HepG2 (cell line): ENCODE results near the gene SLC5A10. TPM values are rescaled to one million over a fixed set of nuclear protein-coding genes. Genes with fewer than 3 reads are reported as not detected.

Experiments used
- ATAC-seq: fragments of 200-7000 bp; cut with Tn5 transposase; 3 replicates; pipeline ENCODE4 v1.9.1; 2020; ENCODE audit warnings: mild to moderate bottlenecking, moderate library complexity
- BruUV-seq: library from RNA; stranded (reverse); fragments of 400-500 nt; replicated peaks from 2 replicates; lab custom pipeline; 2021; lab: Mats Ljungman, UMichigan
- CTCF ChIA-PET: fragments of 300-600 bp; formaldehyde crosslinking; extraction: SDS; loops from one replicate; lab custom pipeline; 2021; ENCODE audit warnings: low total read pairs, inconsistent platforms, low intra/inter-chr PET ratio; lab: Yijun Ruan, JAX
- POLR2A ChIA-PET: fragments of 350-600 bp; sonication (Branson Sonifier 250); formaldehyde crosslinking; loops from one replicate; lab custom pipeline; 2020; ENCODE audit warnings: antibody characterized with exemption, inconsistent platforms; lab: Yijun Ruan, JAX
- DNase-seq: peaks from one replicate; pipeline ENCODE4 v3.0.0-alpha.2; 2015; ENCODE audit warnings: low spot score
- FAIRE-seq: peaks from 3 replicates; lab custom pipeline; 2011; peaks lifted over from hg19 to GRCh38; lab: Jason Lieb, UNC
- H2AFZ ChIP-seq: one replicate; pipeline ENCODE4 v1.6.1; 2011; ENCODE audit warnings: low read length, inconsistent platforms
- H3K27ac ChIP-seq: fragments of 300-600 bp; 3 replicates; pipeline ENCODE4 v1.8.0; 2011; ENCODE audit warnings: mixed run types, mild to moderate bottlenecking, mixed read lengths, low read length, inconsistent platforms; ENCODE audit not compliant: insufficient read depth; ENCODE audit errors: extremely low read length
- H3K27me3 ChIP-seq, 2 experiments: fragments of 200-600 bp in 1 of 2; 2 replicates in 1 of 2; 3 replicates in 1 of 2; pipeline versions ENCODE4 v1.6.0 to v1.8.0; 2011; ENCODE audit warnings: low read length in 2 of 2, mild to moderate bottlenecking in 2 of 2, moderate library complexity in 2 of 2, inconsistent platforms in 1 of 2; ENCODE audit not compliant: insufficient read depth in 2 of 2, control insufficient read depth in 1 of 2
- H3K36me3 ChIP-seq, 2 experiments: fragments of 200-600 bp in 1 of 2; replicated peaks in 1 of 2; 2 replicates in 1 of 2; 3 replicates in 1 of 2; pipeline versions ENCODE4 v1.5.1 to v1.8.0; 2011; ENCODE audit warnings: low read length in 2 of 2, inconsistent platforms in 1 of 2; ENCODE audit not compliant: insufficient read depth in 2 of 2, control insufficient read depth in 1 of 2
- H3K4me1 ChIP-seq: 2 replicates; pipeline ENCODE4 v1.5.1; 2012; ENCODE audit warnings: low read length, inconsistent platforms; ENCODE audit not compliant: insufficient read depth
- H3K4me2 ChIP-seq: 2 replicates; pipeline ENCODE4 v1.6.0; 2011; ENCODE audit warnings: low read depth, low read length, inconsistent platforms
- H3K4me3 ChIP-seq, 3 experiments: fragments of 200-600 bp in 1 of 3; sonication (generic), shearing (Covaris generic) in 1 of 3; replicated peaks in 1 of 3; 2 replicates each; pipeline ENCODE4 v1.5.1; 2011 to 2016; ENCODE audit warnings: low read length in 3 of 3, inconsistent platforms in 2 of 3, low read depth in 2 of 3, mild to moderate bottlenecking in 2 of 3, control low read depth in 1 of 3, mixed read lengths in 1 of 3; ENCODE audit not compliant: insufficient read depth in 1 of 3
- H3K79me2 ChIP-seq: one replicate; pipeline ENCODE4 v1.6.1; 2011; ENCODE audit warnings: low read length, inconsistent platforms; ENCODE audit not compliant: insufficient read depth
- H3K9ac ChIP-seq: 2 replicates; pipeline ENCODE4 v1.6.0; 2011; ENCODE audit warnings: mild to moderate bottlenecking, low read depth, low read length, inconsistent platforms; ENCODE audit not compliant: insufficient read depth
- H3K9me3 ChIP-seq: 2 replicates; pipeline ENCODE4 v1.5.1; 2012; ENCODE audit warnings: mild to moderate bottlenecking, low read length
- H4K20me1 ChIP-seq: 2 replicates; pipeline ENCODE4 v1.6.0; 2011; ENCODE audit warnings: inconsistent platforms, mild to moderate bottlenecking, low read length, moderate library complexity; ENCODE audit not compliant: insufficient read depth
- ATF6 ChIP-seq: sonication (generic); formaldehyde crosslinking; conservative IDR thresholded peaks from 2 replicates; pipeline ENCODE4 v1.4.0; 2020; ENCODE audit warnings: missing genetic modification reagents
- FOXO4 ChIP-seq: sonication (generic); formaldehyde crosslinking; conservative IDR thresholded peaks from 2 replicates; pipeline ENCODE4 v1.8.1; 2023; ENCODE audit warnings: missing genetic modification reagents
- MLLT10 ChIP-seq: sonication (generic); formaldehyde crosslinking; IDR thresholded peaks from 2 replicates; pipeline ENCODE4 v1.4.0; 2020; ENCODE audit warnings: missing genetic modification reagents
- NFIC ChIP-seq: IDR thresholded peaks from 2 replicates; pipeline ENCODE4 v1.6.1; 2012; ENCODE audit warnings: mild to moderate bottlenecking, low read length, inconsistent platforms
- SP4 ChIP-seq: sonication (generic); formaldehyde crosslinking; IDR thresholded peaks from 2 replicates; pipeline ENCODE4 v1.8.1; 2023; ENCODE audit warnings: mild to moderate bottlenecking, missing genetic modification reagents
- STAT5B ChIP-seq: sonication (generic); formaldehyde crosslinking; IDR thresholded peaks from 2 replicates; pipeline ENCODE4 v1.4.0; 2020; ENCODE audit warnings: missing genetic modification reagents
- YY1 ChIP-seq: IDR thresholded peaks from 2 replicates; pipeline ENCODE4 v1.6.1; 2011; ENCODE audit warnings: low read length, low read depth, moderate library complexity, mild to moderate bottlenecking; ENCODE audit not compliant: insufficient read depth, insufficient replicate concordance
- ZBTB2 ChIP-seq: sonication (generic); formaldehyde crosslinking; IDR thresholded peaks from 2 replicates; pipeline ENCODE4 v1.8.0; 2022; ENCODE audit warnings: low read depth, missing genetic modification reagents
- ZFP91 ChIP-seq: sonication (generic); formaldehyde crosslinking; IDR thresholded peaks from 2 replicates; pipeline ENCODE4 v1.9.0; 2022; ENCODE audit warnings: missing genetic modification reagents, mild to moderate bottlenecking, borderline replicate concordance
- ZNF256 ChIP-seq: sonication (generic); formaldehyde crosslinking; conservative IDR thresholded peaks from 2 replicates; pipeline ENCODE4 v1.4.0; 2020; ENCODE audit warnings: missing genetic modification reagents
- ZNF687 ChIP-seq: sonication (generic); formaldehyde crosslinking; IDR thresholded peaks from 2 replicates; pipeline ENCODE4 v1.5.1; 2020; ENCODE audit warnings: mild to moderate bottlenecking, missing genetic modification reagents, moderate library complexity
- ZNF749 ChIP-seq: sonication (generic); formaldehyde crosslinking; IDR thresholded peaks from 2 replicates; pipeline ENCODE4 v1.8.0; 2022; ENCODE audit warnings: mild to moderate bottlenecking, missing genetic modification reagents, moderate library complexity, borderline replicate concordance
- ZNF772 ChIP-seq: sonication (generic); formaldehyde crosslinking; IDR thresholded peaks from 2 replicates; pipeline ENCODE4 v1.5.0; 2020; ENCODE audit warnings: mild to moderate bottlenecking, missing genetic modification reagents
- WGBS: methylation state at CpG from one replicate; pipeline ENCODE4 v1.1.6; 2017; ENCODE audit warnings: low lambda C conversion rate; 5-methylcytosine and 5-hydroxymethylcytosine counted together
- in situ Hi-C: cut with HindIII; loops from 2 replicates; pipeline ENCODE4 v1.10.0; 2017; ENCODE audit warnings: low pct_unique_long_range_greater_than_20kb; ENCODE audit not compliant: extremely low pct_ligation_motif_present
- intact Hi-C: fragments of 100-400 bp; cut with micrococcal nuclease; formaldehyde crosslinking; loops from one replicate; pipeline ENCODE4 v1.10.0; 2022; ENCODE audit not compliant: unreplicated experiment
- polyA plus RNA-seq, 8 experiments: library from polyadenylated mRNA; depleted of rRNA in 3 of 8; stranded (reverse) in 7 of 8; unstranded in 1 of 8; fragments of >200 nt; fragmentation: Illumina TruSeq in 4 of 8; extraction: Trizol in 4 of 8; gene quantifications; 2 replicates each; pipeline versions ENCODE4 v1.2.1 to v1.2.3, GENCODE V29; 2011 to 2016; ENCODE audit warnings: low read depth in 4 of 8, missing spikeins in 1 of 8, mixed read lengths in 1 of 8; ENCODE audit not compliant: insufficient read depth in 1 of 8
- total RNA-seq, 5 experiments: library from RNA; depleted of rRNA; stranded (reverse); fragments of >200 nt; fragmentation: Illumina TruSeq; extraction: Trizol; gene quantifications; 2 replicates each; pipeline ENCODE4 v1.2.3, GENCODE V29; 2016; ENCODE audit warnings: low read depth in 1 of 5

The SLC5A10 gene
- total and polyA plus RNA-seq, 2 of the 13 experiments (the other 11 are each of a cell fraction or from before 2014, with no cell fraction given) = 0.05 TPM; not detected in 1

GRCh38 chr17:18967916-18968315, 16.0 kb downstream of the SLC5A10 start:
- H3K27ac ChIP-seq = no peak overlapping the region
- H4K20me1 ChIP-seq = no peaks in the 10 kb centered on the region
- ChIA-PET CTCF (no interaction called here), POLR2A (interaction anchor here (1.3 kb wide), 1 partner anchor 10 kb away, joined by 4 read pairs; no protein-coding TSS in a partner anchor)
- in situ Hi-C loops = loop anchor here (5.0 kb wide), 1 partner anchor 34 kb away; the partner anchor contains the start of gene FAM83G
- WGBS = 14% methylated on average over 1 of the region's 4 CpGs
- 0 out of 5 replicates have a peak, but pooled peaks cover 0 to 7% of the 10 kb centered on the region in 2 experiments for H3K27me3 ChIP-seq
- H3K36me3 ChIP-seq = peaks cover 11 to 28% of the 10 kb centered on the region in 2 experiments
- no peak overlapping the region for H3K4me3 ChIP-seq
- ATAC-seq = peak; percentile 8
- H3K4me1 ChIP-seq = peaks cover 51% of the 10 kb centered on the region
- no peaks in the 10 kb centered on the region for H3K9me3 ChIP-seq
- no peaks in the 10 kb centered on the region for H3K79me2 ChIP-seq
- intact Hi-C loops = no loop called here
- no peak overlapping the region for H2AFZ ChIP-seq
- no peak for FAIRE-seq
- no TSS peak for BruUV-seq
- no peak overlapping the region; the same call in 1 of the 2 replicates for H3K9ac ChIP-seq
- H3K4me2 ChIP-seq = no peak overlapping the region
- no peak for DNase-seq
- TF ChIP-seq MLLT10 (CRISPR knock-in tag) = no peak
- TF ChIP-seq ZNF749 (CRISPR knock-in tag) = no peak
- no peak for TF ChIP-seq SP4 (CRISPR knock-in tag)
- TF ChIP-seq ZNF256 (CRISPR knock-in tag) = no peak
- TF ChIP-seq ZNF687 (CRISPR knock-in tag) = 0 out of 2 replicates have a peak, but pooled peaks have one; percentile 12
- no peak for TF ChIP-seq ZNF772 (CRISPR knock-in tag)
- TF ChIP-seq ZFP91 (CRISPR knock-in tag) = 0 out of 2 replicates have a peak, but pooled peaks have one; percentile 24
- no peak for TF ChIP-seq FOXO4 (CRISPR knock-in tag)
- no peak for TF ChIP-seq NFIC
- no peak for TF ChIP-seq YY1
- TF ChIP-seq ZBTB2 (CRISPR knock-in tag) = no peak
- no peak for TF ChIP-seq STAT5B
- TF ChIP-seq ATF6 (CRISPR knock-in tag) = no peak
